AG04449 (cell line): Measurements from ENCODE around the gene WDR86.

Experiments
- CTCF ChIA-PET: fragments of 350-600 bp; formaldehyde crosslinking; extraction: SDS; loops from one replicate; lab custom pipeline; 2021; ENCODE audit warnings: antibody characterized with exemption; lab: Yijun Ruan, JAX
- POLR2A ChIA-PET: fragments of 400-600, 350-600 bp; formaldehyde crosslinking; extraction: SDS; loops from one replicate; lab custom pipeline; 2020; ENCODE audit warnings: antibody characterized with exemption, inconsistent platforms; lab: Yijun Ruan, JAX
- DNase-seq: peaks from one replicate; pipeline ENCODE4 v3.0.0-alpha.2; 2010; ENCODE audit warnings: low read depth, low spot score
- H3K4me3 ChIP-seq: 2 replicates; pipeline ENCODE4 v1.5.1; 2011; ENCODE audit warnings: low read depth, mild to moderate bottlenecking, control low read depth, low read length
- CTCF ChIP-seq: IDR thresholded peaks from one replicate; pipeline ENCODE4 v1.5.1; 2011; ENCODE audit warnings: mild to moderate bottlenecking, moderate library complexity, low read length, control low read depth, inconsistent platforms; ENCODE audit not compliant: insufficient read depth; ENCODE audit errors: missing control alignments

WDR86 gene

DNA sequence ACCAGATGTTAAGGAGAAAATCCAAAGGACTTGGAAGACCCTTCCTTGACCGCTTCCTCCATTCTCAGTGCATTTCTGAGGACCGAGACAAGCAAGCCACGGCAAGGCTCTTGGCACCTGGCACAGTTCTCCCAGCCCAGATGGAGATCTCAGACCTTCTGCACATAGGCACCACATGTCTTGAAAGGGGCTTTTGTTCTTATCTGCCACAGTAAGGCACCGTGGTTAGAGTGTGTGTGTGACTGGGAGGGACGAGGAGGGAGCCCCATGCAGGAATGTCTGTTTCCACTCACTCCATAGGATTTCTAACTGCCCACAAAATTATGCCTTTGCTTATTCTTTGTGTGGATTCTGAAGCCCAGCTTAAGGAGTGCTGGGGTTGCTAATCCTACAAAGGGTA, 10.3 kb upstream of the WDR86 start:
- no peak overlapping the region for H3K4me3 ChIP-seq
- TF ChIP-seq CTCF = no peak
- no peak for DNase-seq
- CTCF ChIA-PET = interaction anchor here (1.0 to 1.9 kb wide), 2 partner anchors 29 to 52 kb away, joined by 3 to 4 read pairs; no protein-coding TSS in a partner anchor
- POLR2A ChIA-PET = no interaction called here

GRCh38 chr7:151416941-151417315, 7.1 kb upstream of the WDR86 start:
- no peak for DNase-seq
- ChIA-PET CTCF (no interaction called here), POLR2A (no interaction called here)
- H3K4me3 ChIP-seq = no peak overlapping the region
- TF ChIP-seq CTCF = no peak

- DNase-seq = no peak
- TF ChIP-seq CTCF = no peak
- ChIA-PET POLR2A (no interaction called here), CTCF (interaction anchor here (0.9 kb wide), 1 partner anchor 48 kb away, joined by 4 read pairs; no protein-coding TSS in a partner anchor)
- H3K4me3 ChIP-seq = no peak overlapping the region
Observed at GRCh38 chr7:151416112-151416940, 6.5 kb upstream of the WDR86 start.

DNA sequence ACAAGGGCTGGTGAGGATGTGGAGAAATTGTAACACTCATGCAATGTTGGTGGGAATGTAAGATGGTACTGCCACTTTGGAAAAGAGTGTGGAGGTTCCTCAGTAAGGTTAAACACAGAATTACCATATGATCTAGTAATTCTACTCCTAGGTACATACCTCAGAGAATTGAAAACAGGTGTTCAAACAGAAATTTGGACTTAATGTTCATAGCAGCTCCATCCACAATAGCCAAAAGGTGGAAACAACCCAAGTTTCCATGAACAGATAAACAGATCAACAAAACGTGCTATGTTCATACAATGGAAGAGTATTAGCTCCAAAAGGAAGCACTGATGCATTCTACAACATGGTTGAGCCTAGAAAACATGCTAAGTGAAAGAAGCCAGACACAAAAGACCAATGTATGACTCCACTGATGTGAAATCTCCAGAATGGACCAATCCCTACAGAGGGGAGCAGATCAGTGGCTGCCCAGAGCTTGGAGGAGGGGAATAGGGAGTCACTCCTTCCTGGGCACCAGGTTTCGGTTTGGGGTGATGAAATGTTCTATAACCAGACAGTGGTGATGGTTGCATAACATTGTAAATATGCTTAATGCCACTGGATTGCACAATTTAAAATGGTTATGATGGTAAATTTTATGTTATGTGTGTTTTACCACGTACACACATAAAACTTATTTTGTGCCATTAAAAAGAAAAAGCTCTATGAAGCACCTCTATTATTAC, 5.7 kb upstream of the WDR86 start:
- TF ChIP-seq CTCF = no peak
- ChIA-PET CTCF (interaction anchor here (0.9 to 1.4 kb wide), 2 partner anchors 11 to 47 kb away, joined by 3 to 4 read pairs; no protein-coding TSS in a partner anchor), POLR2A (no interaction called here)
- DNase-seq = no peak
- no peak overlapping the region for H3K4me3 ChIP-seq

DNA sequence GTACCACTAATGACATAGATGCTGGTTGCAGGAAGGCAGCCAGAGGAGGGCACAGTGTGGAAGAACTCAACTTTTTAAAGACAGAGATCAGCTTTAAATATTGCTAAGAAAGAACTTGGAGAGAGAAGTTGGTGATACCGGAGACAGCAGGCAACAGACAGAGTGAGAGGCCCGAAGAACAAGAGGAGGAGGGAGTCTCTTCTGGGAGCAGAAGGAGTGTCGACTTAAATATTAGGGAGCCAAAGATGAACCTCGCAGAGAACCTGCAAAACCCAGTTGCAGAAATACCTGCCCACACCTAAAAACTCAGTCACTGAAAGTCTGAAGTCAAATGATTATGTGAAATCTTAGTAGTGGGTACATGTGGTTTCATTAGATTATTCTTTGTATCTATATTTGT, 3.4 kb upstream of the WDR86 start:
- CTCF ChIA-PET = no interaction called here

More for the DNA sequence above, 3.4 kb upstream of the WDR86 start:
- no peak overlapping the region for H3K4me3 ChIP-seq
- POLR2A ChIA-PET = no interaction called here
- no peak for DNase-seq
- TF ChIP-seq CTCF = no peak
